GM12878 (cell line): ENCODE data around the gene AKR1B1. TPM values are rescaled to one million over a fixed set of nuclear protein-coding genes. Genes with fewer than 3 reads are reported as not detected.

Experiments used
- ATAC-seq: fragments of 200-7000 bp; cut with Tn5 transposase; 3 replicates; pipeline ENCODE4 v1.9.1; 2020; ENCODE audit warnings: mild to moderate bottlenecking, moderate library complexity
- BruUV-seq: library from RNA; stranded (reverse); fragments of 400-500 nt; replicated peaks from 2 replicates; lab custom pipeline; 2021; lab: Mats Ljungman, UMichigan
- CTCF ChIA-PET: fragments of 300-600 bp; sonication (Branson Sonifier 250); formaldehyde crosslinking; extraction: SDS; loops from one replicate; lab custom pipeline; 2021; ENCODE audit warnings: inconsistent platforms; lab: Yijun Ruan, JAX
- POLR2A ChIA-PET: fragments of 350-600 bp; formaldehyde crosslinking; extraction: SDS; loops from one replicate; lab custom pipeline; 2021; ENCODE audit warnings: inconsistent platforms; lab: Charles Lee
- RAD21 ChIA-PET: fragments of 300-600 bp; sonication (Branson Sonifier 250); formaldehyde crosslinking; loops from one replicate; lab custom pipeline; 2023; ENCODE audit warnings: antibody characterized with exemption; ENCODE audit not compliant: unreplicated experiment; lab: Charles Lee
- SMC1A ChIA-PET: fragments of 300-600 bp; sonication (Branson Sonifier 250); formaldehyde crosslinking; loops from one replicate; lab custom pipeline; 2023; ENCODE audit not compliant: unreplicated experiment, uncharacterized antibody; lab: Charles Lee
- DNase-seq: peaks from one replicate; pipeline ENCODE4 v3.0.0-alpha.2; 2011; ENCODE audit warnings: low read depth, low spot score
- FAIRE-seq: peaks from 3 replicates; lab custom pipeline; 2011; peaks lifted over from hg19 to GRCh38; lab: Jason Lieb, UNC
- H2AFZ ChIP-seq: 2 replicates; pipeline ENCODE4 v1.6.0; 2011; ENCODE audit warnings: low read depth, low read length, control low read depth; ENCODE audit not compliant: control insufficient read depth
- H3K27ac ChIP-seq: 2 replicates; pipeline ENCODE4 v1.5.1; 2011; ENCODE audit warnings: control low read depth; ENCODE audit not compliant: control insufficient read depth, insufficient read depth
- H3K27me3 ChIP-seq, 2 experiments: replicated peaks in 1 of 2; 2 replicates each; pipeline versions ENCODE4 v1.6.0 to v1.6.1; 2011; ENCODE audit warnings: low read length in 1 of 2; ENCODE audit not compliant: control insufficient read depth in 2 of 2, insufficient read depth in 2 of 2
- H3K36me3 ChIP-seq, 2 experiments: 2 replicates each; pipeline ENCODE4 v1.5.1; 2011; ENCODE audit warnings: low read length in 1 of 2; ENCODE audit not compliant: control insufficient read depth in 2 of 2, insufficient read depth in 2 of 2
- H3K4me1 ChIP-seq: 2 replicates; pipeline ENCODE4 v1.6.1; 2011; ENCODE audit warnings: mild to moderate bottlenecking, low read length, moderate library complexity, mixed read lengths; ENCODE audit not compliant: control insufficient read depth, insufficient read depth
- H3K4me2 ChIP-seq: 2 replicates; pipeline ENCODE4 v1.6.0; 2011; ENCODE audit warnings: control low read depth; ENCODE audit not compliant: control insufficient read depth, insufficient read depth
- H3K4me3 ChIP-seq: fragments of 200-600 bp; sonication (generic); 2 replicates; pipeline ENCODE4 v1.5.1; 2016
- H3K79me2 ChIP-seq: 2 replicates; pipeline ENCODE4 v1.6.0; 2011; ENCODE audit warnings: low read length; ENCODE audit not compliant: control insufficient read depth, insufficient read depth
- H3K9ac ChIP-seq: 2 replicates; pipeline ENCODE4 v1.8.0; 2011; ENCODE audit warnings: low read length, control low read depth, mixed read lengths; ENCODE audit not compliant: control insufficient read depth, insufficient read depth
- H3K9me3 ChIP-seq: replicated peaks from 3 replicates; pipeline ENCODE4 v1.5.1; 2011; ENCODE audit warnings: mild to moderate bottlenecking, low read length; ENCODE audit not compliant: control insufficient read depth, insufficient read depth
- H4K20me1 ChIP-seq: 2 replicates; pipeline ENCODE4 v1.6.0; 2011; ENCODE audit not compliant: control insufficient read depth, insufficient read depth
- BACH1 ChIP-seq: fragments of 450-650 bp; IDR thresholded peaks from 2 replicates; pipeline ENCODE4 v1.6.1; 2017; ENCODE audit warnings: mild to moderate bottlenecking, borderline replicate concordance
- ESRRA ChIP-seq: IDR thresholded peaks from 2 replicates; pipeline ENCODE4 v1.6.1; 2012; ENCODE audit warnings: mild to moderate bottlenecking, low read length, improper control_type of control experiment
- KAT2A ChIP-seq: conservative IDR thresholded peaks from 2 replicates; pipeline ENCODE4 v1.6.1; 2011; ENCODE audit warnings: low read depth, low read length; ENCODE audit not compliant: control insufficient read depth
- NRF1 ChIP-seq: conservative IDR thresholded peaks from 2 replicates; pipeline ENCODE4 v1.6.1; 2011; ENCODE audit warnings: mild to moderate bottlenecking, low read depth, low read length, improper control_type of control experiment
- RB1 ChIP-seq: fragments of 450-650 bp; formaldehyde crosslinking; IDR thresholded peaks from 2 replicates; pipeline ENCODE4 v1.6.1; 2017; ENCODE audit warnings: mild to moderate bottlenecking, borderline replicate concordance
- STAT3 ChIP-seq: IDR thresholded peaks from 2 replicates; pipeline ENCODE4 v1.6.1; 2011; ENCODE audit warnings: low read depth, low read length, improper control_type of control experiment
- TBL1XR1 ChIP-seq: IDR thresholded peaks from 2 replicates; pipeline ENCODE4 v1.6.1; 2012; ENCODE audit warnings: low read depth, low read length, improper control_type of control experiment
- ZNF274 ChIP-seq: IDR thresholded peaks from one replicate; pipeline ENCODE4 v1.8.0; 2011; ENCODE audit not compliant: insufficient read length, insufficient read depth
- WGBS: methylation state at CpG from one replicate; pipeline ENCODE4 v1.1.6; 2016; ENCODE audit warnings: low lambda C conversion rate; ENCODE audit not compliant: insufficient replicate concordance, insufficient coverage; ENCODE audit errors: missing lambda C conversion rate; 5-methylcytosine and 5-hydroxymethylcytosine counted together
- in situ Hi-C: fragments of 300-500 bp; cut with MboI; formaldehyde crosslinking; loops from 9 replicates; pipeline ENCODE4 v1.14.3; 2018; ENCODE audit warnings: mixed read lengths
- intact Hi-C: fragments of 100-400 bp; cut with micrococcal nuclease; formaldehyde crosslinking; loops from one replicate; pipeline ENCODE4 v1.14.2; 2022; ENCODE audit not compliant: unreplicated experiment
- polyA plus RNA-seq, 11 experiments: library from polyadenylated mRNA; depleted of rRNA in 4 of 11; unstranded in 6 of 11; stranded (reverse) in 5 of 11; fragments of >200 nt; fragmentation: Nextera tagmentation in 4 of 11; fragmentation: Illumina TruSeq in 1 of 11; extraction: Ambion mirVana in 4 of 11; extraction: Trizol in 1 of 11; gene quantifications; 1 replicate in 1 of 11; 2 replicates in 10 of 11; pipeline versions ENCODE4 v1.2.1 to v1.2.3, GENCODE V29; 2011 to 2016; ENCODE audit warnings: inconsistent platforms in 2 of 11, missing spikeins in 2 of 11, low read depth in 1 of 11
- total RNA-seq, 4 experiments: library from RNA; depleted of rRNA in 3 of 4; stranded (reverse); fragments of >200 nt in 3 of 4; fragmentation: Illumina TruSeq in 1 of 4; extraction: Trizol in 1 of 4; gene quantifications; 2 replicates each; pipeline versions ENCODE4 v1.2.1 to v1.2.3, GENCODE V29; 2013 to 2021
- TF ChIP-seq, protein P1 (sequence below): IDR thresholded peaks from 2 replicates; pipeline ENCODE4 v1.6.1; 2011; ENCODE audit warnings: mild to moderate bottlenecking, low read depth, low read length, moderate library complexity; ENCODE audit not compliant: insufficient replicate concordance
- TF ChIP-seq, protein P2 (sequence below): IDR thresholded peaks from 2 replicates; pipeline ENCODE4 v1.6.1; 2011; ENCODE audit warnings: low read depth, low read length, improper control_type of control experiment, borderline replicate concordance
- TF ChIP-seq, protein P3 (sequence below): fragments of 450-650 bp; IDR thresholded peaks from 2 replicates; pipeline ENCODE4 v1.6.1; 2016; ENCODE audit warnings: mild to moderate bottlenecking
- TF ChIP-seq, protein P4 (sequence below): fragments of 450-650 bp; formaldehyde crosslinking; IDR thresholded peaks from 2 replicates; pipeline ENCODE4 v1.4.0; 2022; ENCODE audit warnings: mild to moderate bottlenecking, moderate library complexity

Gene AKR1B1
- total and polyA plus RNA-seq, 10 of the 15 experiments (the other 5 are each of a cell fraction or from before 2014, with no cell fraction given), result 40.4 to 252 (median 156) TPM

DNA sequence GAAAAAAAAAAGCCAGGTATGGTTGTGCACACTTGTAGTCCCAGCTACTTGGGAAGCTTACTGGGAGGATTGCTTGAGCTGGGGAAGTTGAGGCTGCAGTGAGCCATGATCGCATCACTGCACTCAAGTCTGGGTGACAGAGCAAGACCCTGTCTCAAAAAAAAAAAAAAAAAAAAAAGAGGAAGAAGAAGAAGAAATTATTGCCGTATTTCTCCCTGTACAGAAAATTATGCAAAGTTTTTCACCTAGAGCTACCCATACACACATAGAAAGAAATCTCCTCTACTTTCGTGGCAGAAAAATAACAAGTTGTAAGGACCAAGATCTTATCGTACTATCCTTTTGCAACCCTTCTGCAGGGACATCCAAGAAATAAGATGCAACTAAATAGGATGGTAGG is 25.5 kb downstream of the AKR1B1 start:
- ChIA-PET RAD21 (interaction anchor here (0.6 to 2.5 kb wide), 19 partner anchors 9 to 902 kb away, joined by 3 to 39 read pairs (median 7); partner anchors contain the start of genes AKR1B1, AKR1B15 and SLC35B4), SMC1A (interaction anchor here (0.7 to 5.4 kb wide), 24 partner anchors 9 to 520 kb away, joined by 3 to 75 read pairs (median 6); partner anchors contain the start of genes AKR1B1 and AKR1B15), CTCF (interaction anchor here (0.7 to 2.6 kb wide), 38 partner anchors 9 to 554 kb away, joined by 3 to 129 read pairs (median 6); partner anchors contain the start of genes AKR1B1, AKR1B15 and SLC35B4), POLR2A (interaction anchor here (0.6 to 1.7 kb wide), 3 partner anchors 25 to 115 kb away, joined by 3 to 10 read pairs (median 5); partner anchors contain the start of genes AKR1B1 and AKR1B15)
- H4K20me1 ChIP-seq, result no peaks in the 10 kb centered on the region
- ATAC-seq (no peak), DNase-seq (no peak), FAIRE-seq (no peak)
- TF ChIP-seq NRF1 (no peak), KAT2A (no peak), ESRRA (no peak), ZNF274 (no peak), TBL1XR1 (no peak), BACH1 (no peak), STAT3 (no peak), RB1 (no peak)
- TF ChIP-seq, protein P1, sequence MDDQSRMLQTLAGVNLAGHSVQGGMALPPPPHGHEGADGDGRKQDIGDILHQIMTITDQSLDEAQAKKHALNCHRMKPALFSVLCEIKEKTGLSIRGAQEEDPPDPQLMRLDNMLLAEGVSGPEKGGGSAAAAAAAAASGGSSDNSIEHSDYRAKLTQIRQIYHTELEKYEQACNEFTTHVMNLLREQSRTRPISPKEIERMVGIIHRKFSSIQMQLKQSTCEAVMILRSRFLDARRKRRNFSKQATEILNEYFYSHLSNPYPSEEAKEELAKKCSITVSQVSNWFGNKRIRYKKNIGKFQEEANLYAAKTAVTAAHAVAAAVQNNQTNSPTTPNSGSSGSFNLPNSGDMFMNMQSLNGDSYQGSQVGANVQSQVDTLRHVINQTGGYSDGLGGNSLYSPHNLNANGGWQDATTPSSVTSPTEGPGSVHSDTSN, result no peak
- TF ChIP-seq, protein P2, sequence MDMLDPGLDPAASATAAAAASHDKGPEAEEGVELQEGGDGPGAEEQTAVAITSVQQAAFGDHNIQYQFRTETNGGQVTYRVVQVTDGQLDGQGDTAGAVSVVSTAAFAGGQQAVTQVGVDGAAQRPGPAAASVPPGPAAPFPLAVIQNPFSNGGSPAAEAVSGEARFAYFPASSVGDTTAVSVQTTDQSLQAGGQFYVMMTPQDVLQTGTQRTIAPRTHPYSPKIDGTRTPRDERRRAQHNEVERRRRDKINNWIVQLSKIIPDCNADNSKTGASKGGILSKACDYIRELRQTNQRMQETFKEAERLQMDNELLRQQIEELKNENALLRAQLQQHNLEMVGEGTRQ, result no peak
- TF ChIP-seq, protein P3, sequence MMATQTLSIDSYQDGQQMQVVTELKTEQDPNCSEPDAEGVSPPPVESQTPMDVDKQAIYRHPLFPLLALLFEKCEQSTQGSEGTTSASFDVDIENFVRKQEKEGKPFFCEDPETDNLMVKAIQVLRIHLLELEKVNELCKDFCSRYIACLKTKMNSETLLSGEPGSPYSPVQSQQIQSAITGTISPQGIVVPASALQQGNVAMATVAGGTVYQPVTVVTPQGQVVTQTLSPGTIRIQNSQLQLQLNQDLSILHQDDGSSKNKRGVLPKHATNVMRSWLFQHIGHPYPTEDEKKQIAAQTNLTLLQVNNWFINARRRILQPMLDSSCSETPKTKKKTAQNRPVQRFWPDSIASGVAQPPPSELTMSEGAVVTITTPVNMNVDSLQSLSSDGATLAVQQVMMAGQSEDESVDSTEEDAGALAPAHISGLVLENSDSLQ, result no peak
- TF ChIP-seq, protein P4, sequence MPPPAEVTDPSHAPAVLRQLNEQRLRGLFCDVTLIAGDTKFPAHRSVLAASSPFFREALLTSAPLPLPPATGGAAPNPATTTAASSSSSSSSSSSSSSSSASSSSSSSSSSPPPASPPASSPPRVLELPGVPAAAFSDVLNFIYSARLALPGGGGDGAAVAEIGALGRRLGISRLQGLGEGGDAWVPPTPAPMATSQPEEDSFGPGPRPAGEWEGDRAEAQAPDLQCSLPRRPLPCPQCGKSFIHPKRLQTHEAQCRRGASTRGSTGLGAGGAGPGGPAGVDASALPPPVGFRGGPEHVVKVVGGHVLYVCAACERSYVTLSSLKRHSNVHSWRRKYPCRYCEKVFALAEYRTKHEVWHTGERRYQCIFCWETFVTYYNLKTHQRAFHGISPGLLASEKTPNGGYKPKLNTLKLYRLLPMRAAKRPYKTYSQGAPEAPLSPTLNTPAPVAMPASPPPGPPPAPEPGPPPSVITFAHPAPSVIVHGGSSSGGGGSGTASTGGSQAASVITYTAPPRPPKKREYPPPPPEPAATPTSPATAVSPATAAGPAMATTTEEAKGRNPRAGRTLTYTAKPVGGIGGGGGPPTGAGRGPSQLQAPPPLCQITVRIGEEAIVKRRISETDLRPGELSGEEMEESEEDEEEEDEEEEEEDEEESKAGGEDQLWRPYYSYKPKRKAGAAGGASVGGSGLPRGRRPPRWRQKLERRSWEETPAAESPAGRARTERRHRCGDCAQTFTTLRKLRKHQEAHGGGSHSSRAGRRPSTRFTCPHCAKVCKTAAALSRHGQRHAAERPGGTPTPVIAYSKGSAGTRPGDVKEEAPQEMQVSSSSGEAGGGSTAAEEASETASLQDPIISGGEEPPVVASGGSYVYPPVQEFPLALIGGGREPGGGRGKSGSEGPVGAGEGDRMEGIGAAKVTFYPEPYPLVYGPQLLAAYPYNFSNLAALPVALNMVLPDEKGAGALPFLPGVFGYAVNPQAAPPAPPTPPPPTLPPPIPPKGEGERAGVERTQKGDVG (CRISPR knock-in tag), result no peak
- H3K9me3 ChIP-seq, result no peaks in the 10 kb centered on the region
- H3K9ac ChIP-seq, result no peak overlapping the region
- no peak overlapping the region for H3K4me3 ChIP-seq
- H2AFZ ChIP-seq, result peak overlapping the region; percentile 97; the same call in 1 of the 2 replicates
- H3K27ac ChIP-seq, result no peak overlapping the region
- peaks cover 5% of the 10 kb centered on the region for H3K4me1 ChIP-seq
- H3K27me3 ChIP-seq, result no peaks in the 10 kb centered on the region
- no peaks in the 10 kb centered on the region for H3K36me3 ChIP-seq
- BruUV-seq, result no TSS peak
- in situ Hi-C loops (loop anchor here (5.0 kb wide), 2 partner anchors 79 to 169 kb away; no protein-coding TSS in a partner anchor), intact Hi-C loops (loop anchor here (5.0 kb wide), 1 partner anchor 519 kb away; no protein-coding TSS in a partner anchor)
- H3K79me2 ChIP-seq, result no peaks in the 10 kb centered on the region
- no peak overlapping the region; the same call in 1 of the 2 replicates for H3K4me2 ChIP-seq
- WGBS, result 2% methylated on average over 4 of the region's 4 CpGs
